Ascending aorta (tissue), 2 donors: Measurements from ENCODE around the gene NCCRP1. TPM values are rescaled to one million over a fixed set of nuclear protein-coding genes. Genes with fewer than 3 reads are reported as not detected.

Source experiments
- DNase-seq, 2 donors: peaks; one replicate each; pipeline ENCODE4 v3.0.0-alpha.2; 2019; ENCODE audit warnings: low spot score in 2 of 2
- H3K27ac ChIP-seq, 2 donors: fragments of 200-600 bp; sonication (generic); one replicate each; pipeline ENCODE4 v1.5.1; 2016 to 2017; ENCODE audit warnings: mild to moderate bottlenecking in 1 of 2
- H3K27me3 ChIP-seq: fragments of 200-600 bp; sonication (generic); one replicate; pipeline ENCODE4 v1.5.1; 2017
- H3K36me3 ChIP-seq, 2 donors: fragments of 200-600 bp; sonication (generic); one replicate each; pipeline ENCODE4 v1.5.1; 2016
- H3K4me1 ChIP-seq, 2 donors: fragments of 200-600 bp; sonication (generic); one replicate each; pipeline ENCODE4 v1.5.1; 2016 to 2017; ENCODE audit warnings: mild to moderate bottlenecking in 1 of 2
- H3K4me3 ChIP-seq, 2 donors: fragments of 200-600 bp; sonication (generic); one replicate each; pipeline ENCODE4 v1.5.1; 2016 to 2017; ENCODE audit warnings: mild to moderate bottlenecking in 1 of 2
- H3K9me3 ChIP-seq, 2 donors: fragments of 200-600 bp; sonication (generic); one replicate each; pipeline ENCODE4 v1.5.1; 2016
- CTCF ChIP-seq, 3 experiments: fragments of 200-600 bp in 2 of 3; fragments of 450-650 bp in 1 of 3; sonication (generic) in 2 of 3; IDR thresholded peaks; one replicate each; pipeline ENCODE4 v1.5.1; 2016 to 2019; ENCODE audit warnings: antibody characterized with exemption in 3 of 3, mild to moderate bottlenecking in 1 of 3, moderate library complexity in 1 of 3
- intact Hi-C: fragments of 100-400 bp; cut with DNase I; formaldehyde crosslinking; loops from one replicate; pipeline ENCODE4 v1.15.1; 2023
- total RNA-seq: library from RNA; depleted of rRNA; stranded (reverse); fragments of >200 nt; gene quantifications from one replicate; pipeline ENCODE4 v1.1.0, GENCODE V29; 2016

NCCRP1 gene
- total RNA-seq, 1 donor from 2014 or later, result not detected

- TF ChIP-seq CTCF (IDR thresholded peaks at IDR 0.05), result no peak
- Histone ChIP-seq H3K36me3 (no peaks in the 10 kb centered on the region), H3K4me1 (no peaks in the 10 kb centered on the region), H3K4me3 (no peak overlapping the region), H3K9me3 (no peaks in the 10 kb centered on the region), H3K27ac (no peak overlapping the region), H3K27me3 (peaks cover 8% of the 10 kb centered on the region)
- DNase-seq, result no peak
- intact Hi-C loops, result no loop called here
These were observed 9.4 kb downstream of the NCCRP1 start for GRCh38 chr19:39206122-39206521.

GRCh38 chr19:39207293-39207836 is 10.6 kb downstream of the NCCRP1 start:
- Histone ChIP-seq H3K27me3 (peaks cover 8% of the 10 kb centered on the region), H3K36me3 (no peaks in the 10 kb centered on the region), H3K4me3 (no peak overlapping the region), H3K4me1 (no peaks in the 10 kb centered on the region), H3K27ac (no peak overlapping the region), H3K9me3 (no peaks in the 10 kb centered on the region)
- DNase-seq, result no peak
- no peak for TF ChIP-seq CTCF (IDR thresholded peaks at IDR 0.05)
- intact Hi-C loops, result no loop called here

- Histone ChIP-seq H3K9me3 (no peaks in the 10 kb centered on the region), H3K4me3 (no peak overlapping the region), H3K27ac (no peak overlapping the region), H3K27me3 (peaks cover 8% of the 10 kb centered on the region), H3K4me1 (no peaks in the 10 kb centered on the region), H3K36me3 (no peaks in the 10 kb centered on the region)
- no peak for TF ChIP-seq CTCF (IDR thresholded peaks at IDR 0.05)
- intact Hi-C loops, result no loop called here
- no peak for DNase-seq
These were observed 11.5 kb downstream of the NCCRP1 start for GRCh38 chr19:39208175-39208795.

- no peak for DNase-seq
- Histone ChIP-seq H3K27ac (no peak overlapping the region), H3K9me3 (no peaks in the 10 kb centered on the region), H3K4me1 (no peaks in the 10 kb centered on the region), H3K4me3 (no peak overlapping the region), H3K36me3 (no peaks in the 10 kb centered on the region), H3K27me3 (no peaks in the 10 kb centered on the region)
- TF ChIP-seq CTCF (IDR thresholded peaks at IDR 0.05), result no peak
- intact Hi-C loops, result no loop called here
These were observed 12.4 kb downstream of the NCCRP1 start for GRCh38 chr19:39209196-39209595.

GRCh38 chr19:39211731-39212374 is 15.1 kb downstream of the NCCRP1 start:
- Histone ChIP-seq H3K9me3 (peaks cover 0 to 4% of the 10 kb centered on the region in 2 donors), H3K4me3 (no peak overlapping the region), H3K36me3 (no peaks in the 10 kb centered on the region), H3K4me1 (no peaks in the 10 kb centered on the region), H3K27me3 (no peaks in the 10 kb centered on the region), H3K27ac (no peak overlapping the region)
- DNase-seq, result no peak
- TF ChIP-seq CTCF (IDR thresholded peaks at IDR 0.05), result no peak
- intact Hi-C loops, result no loop called here
